ENCODE measurements around the gene HTR2A. TPM values are rescaled to one million over a fixed set of nuclear protein-coding genes. Genes with fewer than 3 reads are reported as not detected.

The HTR2A gene
- total and polyA plus RNA-seq, 2 donors (not counting 3 experiments of a cell fraction or from before 2014, with no cell fraction given) = not detected

- H3K79me2 ChIP-seq (ENCODE audit: control insufficient read depth, insufficient read depth, low read length) = no peaks in the 10 kb centered on the region
- BruUV-seq (replicated peaks) = no TSS peak
- dilution Hi-C loops (cut with MboI; ENCODE audit: extremely low pct_ligation_motif_present, low sequenced_read_pairs) = no loop called here
- CTCF ChIA-PET = interaction anchor here (0.6 to 1.5 kb wide), 4 partner anchors 11 to 40 kb away, joined by 3 to 5 read pairs (median 3); no protein-coding TSS in a partner anchor
- no peaks in the 10 kb centered on the region for H4K20me1 ChIP-seq (replicated peaks; ENCODE audit: control insufficient read depth, extremely low read depth, insufficient read depth, low read length)
- no peak overlapping the region for H3K9ac ChIP-seq (replicated peaks; ENCODE audit: extremely low read depth, insufficient read depth, low read length)
- H3K9me3 ChIP-seq (replicated peaks; ENCODE audit: control insufficient read depth, insufficient read depth, low read length) = no peaks in the 10 kb centered on the region
- no peaks in the 10 kb centered on the region for H3K27me3 ChIP-seq (ENCODE audit: control insufficient read depth in 2 of 2, insufficient read depth in 2 of 2, low read length in 2 of 2)
- H3K36me3 ChIP-seq (ENCODE audit: control insufficient read depth in 2 of 2, extremely low read depth in 1 of 2, insufficient read depth in 2 of 2, low read length in 2 of 2) = no peaks in the 10 kb centered on the region
- TF ChIP-seq, protein P1, sequence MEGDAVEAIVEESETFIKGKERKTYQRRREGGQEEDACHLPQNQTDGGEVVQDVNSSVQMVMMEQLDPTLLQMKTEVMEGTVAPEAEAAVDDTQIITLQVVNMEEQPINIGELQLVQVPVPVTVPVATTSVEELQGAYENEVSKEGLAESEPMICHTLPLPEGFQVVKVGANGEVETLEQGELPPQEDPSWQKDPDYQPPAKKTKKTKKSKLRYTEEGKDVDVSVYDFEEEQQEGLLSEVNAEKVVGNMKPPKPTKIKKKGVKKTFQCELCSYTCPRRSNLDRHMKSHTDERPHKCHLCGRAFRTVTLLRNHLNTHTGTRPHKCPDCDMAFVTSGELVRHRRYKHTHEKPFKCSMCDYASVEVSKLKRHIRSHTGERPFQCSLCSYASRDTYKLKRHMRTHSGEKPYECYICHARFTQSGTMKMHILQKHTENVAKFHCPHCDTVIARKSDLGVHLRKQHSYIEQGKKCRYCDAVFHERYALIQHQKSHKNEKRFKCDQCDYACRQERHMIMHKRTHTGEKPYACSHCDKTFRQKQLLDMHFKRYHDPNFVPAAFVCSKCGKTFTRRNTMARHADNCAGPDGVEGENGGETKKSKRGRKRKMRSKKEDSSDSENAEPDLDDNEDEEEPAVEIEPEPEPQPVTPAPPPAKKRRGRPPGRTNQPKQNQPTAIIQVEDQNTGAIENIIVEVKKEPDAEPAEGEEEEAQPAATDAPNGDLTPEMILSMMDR (IDR thresholded peaks at IDR 0.05; ENCODE audit: extremely low read depth in 1 of 2, insufficient read depth in 1 of 2, low read depth in 1 of 2, low read length in 2 of 2) = no peak
- TF ChIP-seq MAX (IDR thresholded peaks at IDR 0.05; ENCODE audit: insufficient read depth, insufficient read length) (no peak), JUN (IDR thresholded peaks at IDR 0.05; ENCODE audit: borderline replicate concordance, insufficient read depth, insufficient read length, low read depth) (no peak), MYC (IDR thresholded peaks at IDR 0.05; ENCODE audit: low read depth, low read length) (no peak), GATA2 (IDR thresholded peaks at IDR 0.05; ENCODE audit: insufficient read depth, insufficient read length, low read depth, low read length) (no peak), POLR2AphosphoS5 (IDR thresholded peaks at IDR 0.05; ENCODE audit: insufficient read depth, low read depth, low read length) (no peak), FOS (IDR thresholded peaks at IDR 0.05; ENCODE audit: borderline replicate concordance, insufficient read depth, low read length) (no peak), POLR2A (IDR thresholded peaks at IDR 0.05; ENCODE audit: low read depth, low read length) (no peak), EZH2 (IDR thresholded peaks at IDR 0.05; ENCODE audit: borderline replicate concordance, low read depth, low read length, severe bottlenecking) (no peak)
- no peak overlapping the region for H3K27ac ChIP-seq (ENCODE audit: insufficient read depth, low read depth, low read length)
- no peak for FAIRE-seq
- intact Hi-C loops (cut with micrococcal nuclease) = no loop called here
- no peaks in the 10 kb centered on the region for H3K4me1 ChIP-seq (ENCODE audit: control insufficient read depth, extremely low read depth, insufficient read depth, low read length)
- H3K4me2 ChIP-seq (ENCODE audit: insufficient read depth, low read length) = no peak overlapping the region
- no peak for DNase-seq (ENCODE audit: low read depth, low spot score)
- POLR2A ChIA-PET = no interaction called here
- H3K4me3 ChIP-seq (replicated peaks in 1 of 3; ENCODE audit: insufficient read depth in 1 of 3, low read depth in 1 of 3, low read length in 3 of 3) = no peak overlapping the region
- no peak overlapping the region for H2AFZ ChIP-seq (ENCODE audit: low read depth, low read length)
- no peaks in the 10 kb centered on the region for H3K9me1 ChIP-seq (replicated peaks; ENCODE audit: control insufficient read depth, extremely low read depth, insufficient read depth, low read length)
Measured at GRCh38 chr13:46846726-46847125, 50.1 kb downstream of the HTR2A start.
